Measurements from ENCODE around the gene ADAM23. TPM values are rescaled to one million over a fixed set of nuclear protein-coding genes. Genes with fewer than 3 reads are reported as not detected.

Gene ADAM23
- total RNA-seq, 1 donor = 0.94 TPM

- H3K9me3 ChIP-seq (ENCODE audit: low read depth, low read length) = no peaks in the 10 kb centered on the region
- no peaks in the 10 kb centered on the region for H3K4me1 ChIP-seq (ENCODE audit: insufficient read depth, low read length)
- H3K4me3 ChIP-seq (ENCODE audit: low read length) = no peak overlapping the region
- H3K27me3 ChIP-seq (ENCODE audit: insufficient read depth, low read length) = no peaks in the 10 kb centered on the region
Measured at GRCh38 chr2:206515580-206515979, 72.2 kb downstream of the ADAM23 start.

GRCh38 chr2:206518997-206519396 lies 75.7 kb downstream of the ADAM23 start:
- Histone ChIP-seq H3K4me1 (ENCODE audit: insufficient read depth, low read length) (no peaks in the 10 kb centered on the region), H3K9me3 (ENCODE audit: low read depth, low read length) (no peaks in the 10 kb centered on the region), H3K4me3 (ENCODE audit: low read length) (no peak overlapping the region), H3K27me3 (ENCODE audit: insufficient read depth, low read length) (no peaks in the 10 kb centered on the region)

GRCh38 chr2:206520450-206520849 lies 77.1 kb downstream of the ADAM23 start:
- no peaks in the 10 kb centered on the region for H3K27me3 ChIP-seq (ENCODE audit: insufficient read depth, low read length)

GRCh38 chr2:206521115-206521514 lies 77.8 kb downstream of the ADAM23 start:
- H3K27me3 ChIP-seq (ENCODE audit: insufficient read depth, low read length) = no peaks in the 10 kb centered on the region
- H3K4me1 ChIP-seq (ENCODE audit: insufficient read depth, low read length) = no peaks in the 10 kb centered on the region
- no peak overlapping the region for H3K4me3 ChIP-seq (ENCODE audit: low read length)
- H3K9me3 ChIP-seq (ENCODE audit: low read depth, low read length) = no peaks in the 10 kb centered on the region

More at GRCh38 chr2:206520450-206520849, 77.1 kb downstream of the ADAM23 start:
- H3K9me3 ChIP-seq (ENCODE audit: low read depth, low read length) = no peaks in the 10 kb centered on the region
- H3K4me1 ChIP-seq (ENCODE audit: insufficient read depth, low read length) = no peaks in the 10 kb centered on the region
- no peak overlapping the region for H3K4me3 ChIP-seq (ENCODE audit: low read length)

GRCh38 chr2:206521612-206522011 lies 78.3 kb downstream of the ADAM23 start:
- H3K9me3 ChIP-seq (ENCODE audit: low read depth, low read length) = no peaks in the 10 kb centered on the region
- no peaks in the 10 kb centered on the region for H3K4me1 ChIP-seq (ENCODE audit: insufficient read depth, low read length)
- H3K27me3 ChIP-seq (ENCODE audit: insufficient read depth, low read length) = no peaks in the 10 kb centered on the region
- H3K4me3 ChIP-seq (ENCODE audit: low read length) = no peak overlapping the region

- Histone ChIP-seq H3K4me1 (ENCODE audit: insufficient read depth, low read length) (no peaks in the 10 kb centered on the region), H3K4me3 (ENCODE audit: low read length) (no peak overlapping the region), H3K27me3 (ENCODE audit: insufficient read depth, low read length) (no peaks in the 10 kb centered on the region), H3K9me3 (ENCODE audit: low read depth, low read length) (no peaks in the 10 kb centered on the region)
Measured at GRCh38 chr2:206526416-206526815, 83.1 kb downstream of the ADAM23 start.

GRCh38 chr2:206527153-206527552 lies 83.8 kb downstream of the ADAM23 start:
- Histone ChIP-seq H3K4me3 (ENCODE audit: low read length) (no peak overlapping the region), H3K4me1 (ENCODE audit: insufficient read depth, low read length) (no peaks in the 10 kb centered on the region), H3K27me3 (ENCODE audit: insufficient read depth, low read length) (no peaks in the 10 kb centered on the region), H3K9me3 (ENCODE audit: low read depth, low read length) (no peaks in the 10 kb centered on the region)

GRCh38 chr2:206530727-206531126 lies 87.4 kb downstream of the ADAM23 start:
- Histone ChIP-seq H3K9me3 (ENCODE audit: low read depth, low read length) (no peaks in the 10 kb centered on the region), H3K4me3 (ENCODE audit: low read length) (no peak overlapping the region), H3K27me3 (ENCODE audit: insufficient read depth, low read length) (no peaks in the 10 kb centered on the region), H3K4me1 (ENCODE audit: insufficient read depth, low read length) (no peaks in the 10 kb centered on the region)

GRCh38 chr2:206531996-206532543 lies 88.7 kb downstream of the ADAM23 start:
- H3K4me3 ChIP-seq (ENCODE audit: low read length) = no peak overlapping the region
- H3K9me3 ChIP-seq (ENCODE audit: low read depth, low read length) = no peaks in the 10 kb centered on the region
- no peaks in the 10 kb centered on the region for H3K4me1 ChIP-seq (ENCODE audit: insufficient read depth, low read length)
- no peaks in the 10 kb centered on the region for H3K27me3 ChIP-seq (ENCODE audit: insufficient read depth, low read length)

GRCh38 chr2:206533977-206534376 lies 90.6 kb downstream of the ADAM23 start:
- H3K27me3 ChIP-seq (ENCODE audit: insufficient read depth, low read length) = no peaks in the 10 kb centered on the region
- H3K4me3 ChIP-seq (ENCODE audit: low read length) = no peak overlapping the region
- no peaks in the 10 kb centered on the region for H3K9me3 ChIP-seq (ENCODE audit: low read depth, low read length)
- no peaks in the 10 kb centered on the region for H3K4me1 ChIP-seq (ENCODE audit: insufficient read depth, low read length)

GRCh38 chr2:206535260-206535986 lies 92.1 kb downstream of the ADAM23 start:
- Histone ChIP-seq H3K4me1 (ENCODE audit: insufficient read depth, low read length) (no peaks in the 10 kb centered on the region), H3K4me3 (ENCODE audit: low read length) (no peak overlapping the region), H3K27me3 (ENCODE audit: insufficient read depth, low read length) (no peaks in the 10 kb centered on the region), H3K9me3 (ENCODE audit: low read depth, low read length) (no peaks in the 10 kb centered on the region)

GRCh38 chr2:206540757-206541156 lies 97.4 kb downstream of the ADAM23 start:
- no peaks in the 10 kb centered on the region for H3K27me3 ChIP-seq (ENCODE audit: insufficient read depth, low read length)
- no peak overlapping the region for H3K4me3 ChIP-seq (ENCODE audit: low read length)
- H3K9me3 ChIP-seq (ENCODE audit: low read depth, low read length) = no peaks in the 10 kb centered on the region
- H3K4me1 ChIP-seq (ENCODE audit: insufficient read depth, low read length) = no peaks in the 10 kb centered on the region

- Histone ChIP-seq H3K4me3 (ENCODE audit: low read length) (no peak overlapping the region), H3K27me3 (ENCODE audit: insufficient read depth, low read length) (no peaks in the 10 kb centered on the region), H3K9me3 (ENCODE audit: low read depth, low read length) (no peaks in the 10 kb centered on the region), H3K4me1 (ENCODE audit: insufficient read depth, low read length) (no peaks in the 10 kb centered on the region)
Measured at GRCh38 chr2:206543073-206543472, 99.7 kb downstream of the ADAM23 start.

- no peaks in the 10 kb centered on the region for H3K9me3 ChIP-seq (ENCODE audit: low read depth, low read length)
- H3K27me3 ChIP-seq (ENCODE audit: insufficient read depth, low read length) = no peaks in the 10 kb centered on the region
- no peaks in the 10 kb centered on the region for H3K4me1 ChIP-seq (ENCODE audit: insufficient read depth, low read length)
- no peak overlapping the region for H3K4me3 ChIP-seq (ENCODE audit: low read length)
Measured at GRCh38 chr2:206548383-206548782, 105.1 kb downstream of the ADAM23 start.

- no peaks in the 10 kb centered on the region for H3K9me3 ChIP-seq (ENCODE audit: low read depth, low read length)
- peaks cover 3% of the 10 kb centered on the region for H3K27me3 ChIP-seq (ENCODE audit: insufficient read depth, low read length)
- no peaks in the 10 kb centered on the region for H3K4me1 ChIP-seq (ENCODE audit: insufficient read depth, low read length)
- no peak overlapping the region for H3K4me3 ChIP-seq (ENCODE audit: low read length)
Measured at GRCh38 chr2:206555721-206556120, 112.4 kb downstream of the ADAM23 start.

- Histone ChIP-seq H3K9me3 (ENCODE audit: low read depth, low read length) (no peaks in the 10 kb centered on the region), H3K4me1 (ENCODE audit: insufficient read depth, low read length) (no peaks in the 10 kb centered on the region)
Measured at GRCh38 chr2:206556357-206556949, 113.1 kb downstream of the ADAM23 start.

More at GRCh38 chr2:206556357-206556949, 113.1 kb downstream of the ADAM23 start:
- Histone ChIP-seq H3K4me3 (ENCODE audit: low read length) (no peak overlapping the region), H3K27me3 (ENCODE audit: insufficient read depth, low read length) (peaks cover 3% of the 10 kb centered on the region)
